SK-N-MC (cell line): ENCODE measurements around the gene AANAT.
"Not testable (repeated sequence)": the region's sequence is repeated elsewhere in the genome, so short reads cannot be mapped to it uniquely, and the experiment has no call there.

ENCODE experiments used
- DNase-seq: peaks from one replicate; pipeline ENCODE4 v3.0.0-alpha.2; 2011; ENCODE audit warnings: low read depth, low spot score
- H3K27ac ChIP-seq: fragments of 200-600 bp; sonication (generic); 2 replicates; pipeline ENCODE4 v1.5.1; 2016; ENCODE audit warnings: mixed run types
- H3K36me3 ChIP-seq: fragments of 200-600 bp; sonication (generic); 2 replicates; pipeline ENCODE4 v1.6.1; 2017; ENCODE audit warnings: antibody characterized with exemption, low read length, mixed read lengths; ENCODE audit not compliant: insufficient read depth
- H3K4me3 ChIP-seq: fragments of 200-600 bp; sonication (generic); 2 replicates; pipeline ENCODE4 v1.5.1; 2016
- H3K9ac ChIP-seq: fragments of 200-600 bp; sonication (generic); 2 replicates; pipeline ENCODE4 v1.8.0; 2017; ENCODE audit warnings: mixed run types, mixed read lengths; ENCODE audit not compliant: insufficient read length
- H3K9me3 ChIP-seq: fragments of 200-600 bp; sonication (generic); 2 replicates; pipeline ENCODE4 v1.6.1; 2017; ENCODE audit warnings: low read depth, mild to moderate bottlenecking, antibody characterized with exemption, low read length, moderate library complexity, mixed read lengths
- EZH2 ChIP-seq: fragments of 200-600 bp; sonication (generic); IDR thresholded peaks from one replicate; pipeline ENCODE4 v1.6.1; 2017; ENCODE audit warnings: antibody characterized with exemption
- FOXP2 ChIP-seq: optimal IDR thresholded peaks from 2 replicates; pipeline ENCODE3; 2011; ENCODE audit warnings: mild to moderate bottlenecking, moderate library complexity; ENCODE audit not compliant: insufficient read depth; ENCODE audit errors: extremely low read length, control extremely low read depth
- POLR2AphosphoS5 ChIP-seq: IDR thresholded peaks from 2 replicates; pipeline ENCODE4 v1.6.1; 2012; ENCODE audit warnings: mild to moderate bottlenecking, low read depth, low read length, borderline replicate concordance

Gene AANAT

DNA sequence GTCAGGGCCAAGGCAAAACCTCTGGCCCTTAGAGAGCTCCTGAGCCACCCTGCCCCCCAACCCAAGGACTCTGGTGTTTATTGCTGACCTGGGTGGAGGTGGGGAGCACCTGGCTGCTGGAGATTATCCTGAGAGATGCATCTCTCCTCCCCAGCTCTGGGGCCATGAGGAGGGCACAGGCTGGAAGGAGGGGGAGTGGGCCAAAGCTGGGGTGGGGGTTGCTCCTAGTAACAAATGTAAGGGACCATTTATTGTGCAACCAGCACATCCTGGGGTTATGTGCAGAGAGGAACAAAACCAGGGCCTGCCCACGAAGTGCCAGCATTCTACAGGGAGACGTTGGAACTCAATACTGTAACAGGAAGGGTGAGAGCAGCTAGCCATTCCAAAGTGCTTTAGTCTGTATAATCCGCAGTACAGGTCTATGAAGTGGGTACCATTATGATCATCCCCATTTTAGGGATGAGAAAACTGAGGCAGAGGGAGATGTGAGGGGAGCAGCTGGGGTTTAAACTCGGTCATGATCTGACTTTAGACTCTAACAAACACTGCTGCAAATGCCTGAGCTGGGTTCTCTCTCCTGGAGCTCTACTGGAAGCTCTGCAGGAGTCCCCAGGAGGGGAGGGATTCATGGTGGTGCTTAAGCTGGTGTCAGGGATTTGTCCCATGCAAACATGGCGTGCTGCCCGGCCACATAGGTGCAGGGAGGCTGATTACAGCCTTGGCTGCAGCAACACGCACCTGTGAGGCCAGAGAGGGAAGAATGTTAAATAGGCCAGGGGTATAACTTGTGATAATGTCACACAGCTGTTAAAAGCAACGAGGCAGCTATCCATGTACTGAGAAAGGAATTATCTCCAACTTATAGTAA, 35.2 kb downstream of the AANAT start:
- no peak overlapping the region for H3K4me3 ChIP-seq
- TF ChIP-seq EZH2 (no peak), POLR2AphosphoS5 (no peak), FOXP2 (no peak)
- H3K9ac ChIP-seq, result no peak overlapping the region
- H3K36me3 ChIP-seq, result no peaks in the 10 kb centered on the region
- no peak for DNase-seq
- H3K27ac ChIP-seq, result no peak overlapping the region
- no peaks in the 10 kb centered on the region for H3K9me3 ChIP-seq

DNA sequence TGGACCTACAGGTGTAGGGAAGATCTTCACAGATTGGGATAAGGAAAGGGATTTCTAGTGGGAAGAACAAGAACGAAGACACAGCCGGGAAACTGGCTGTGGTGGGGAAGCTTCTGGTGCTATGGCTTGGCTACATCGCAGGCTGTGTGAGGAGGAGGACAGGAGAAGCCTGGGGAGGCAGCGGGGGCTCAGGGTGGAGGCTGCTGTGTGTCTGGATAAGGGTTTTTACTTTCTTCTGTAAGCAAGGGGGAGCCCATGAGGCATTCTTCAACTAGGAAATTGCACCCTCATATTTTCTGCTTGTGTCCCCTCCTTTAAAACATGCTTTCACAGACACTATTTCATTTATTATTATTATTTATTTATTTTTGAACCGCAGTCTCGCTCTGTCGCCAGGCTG, 36.7 kb downstream of the AANAT start:
- no peaks in the 10 kb centered on the region for H3K36me3 ChIP-seq
- H3K9me3 ChIP-seq, result no peaks in the 10 kb centered on the region
- H3K9ac ChIP-seq, result no peak overlapping the region
- no peak for DNase-seq
- TF ChIP-seq FOXP2 (no peak), POLR2AphosphoS5 (no peak), EZH2 (no peak)
- no peak overlapping the region for H3K4me3 ChIP-seq
- H3K27ac ChIP-seq, result no peak overlapping the region

DNA sequence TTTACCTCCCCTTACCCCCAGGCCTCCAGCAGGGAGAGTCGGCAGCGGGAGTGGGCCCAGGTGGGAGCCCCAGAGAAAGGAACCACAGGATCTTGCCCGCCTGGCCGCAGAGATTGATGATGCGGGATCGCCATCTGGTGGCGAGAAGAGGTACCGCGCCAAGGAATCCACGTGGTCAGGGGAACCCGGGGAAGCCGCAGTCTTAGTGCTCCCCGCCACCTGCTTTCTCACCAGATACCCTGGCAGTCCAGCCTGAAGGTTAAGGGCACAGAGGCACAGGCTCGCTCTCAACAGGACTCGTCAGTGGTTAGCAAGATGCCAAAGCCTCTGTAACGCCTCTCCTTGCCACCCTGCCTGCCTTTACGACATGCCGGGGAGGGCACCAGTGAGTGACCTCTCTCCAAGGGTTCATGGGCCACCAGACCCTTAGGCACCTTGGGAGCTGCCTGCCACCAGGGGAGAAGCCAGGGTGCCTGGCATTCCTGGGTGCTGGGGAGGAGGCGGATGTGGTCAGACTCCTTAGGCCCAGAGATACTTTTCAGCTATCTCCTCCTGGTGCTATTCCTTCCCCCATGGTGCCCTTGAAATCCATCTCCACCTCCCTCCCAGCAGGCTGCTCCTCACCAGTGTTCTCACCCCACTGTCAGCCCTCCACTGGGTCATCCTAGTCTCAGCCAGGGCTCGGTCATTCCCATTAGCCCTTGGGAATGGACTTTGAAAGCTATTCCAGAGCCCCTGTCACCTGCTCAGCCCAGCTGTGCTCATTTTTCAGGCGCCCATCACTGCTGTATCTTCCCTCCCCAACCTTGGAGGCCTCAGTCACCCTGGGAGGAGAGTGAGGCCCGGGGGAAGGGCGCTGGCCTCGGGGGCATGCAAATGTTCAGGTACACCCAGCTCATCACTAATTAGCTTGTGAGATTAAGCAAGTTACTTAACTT, 39.3 kb downstream of the AANAT start:
- no peaks in the 10 kb centered on the region for H3K36me3 ChIP-seq
- TF ChIP-seq FOXP2 (no peak), POLR2AphosphoS5 (no peak), EZH2 (no peak)
- H3K9ac ChIP-seq, result peak overlapping the region; percentile 55
- no peak for DNase-seq
- H3K27ac ChIP-seq, result no peak overlapping the region
- H3K9me3 ChIP-seq, result no peaks in the 10 kb centered on the region
- H3K4me3 ChIP-seq, result peak overlapping the region; percentile 54

DNA sequence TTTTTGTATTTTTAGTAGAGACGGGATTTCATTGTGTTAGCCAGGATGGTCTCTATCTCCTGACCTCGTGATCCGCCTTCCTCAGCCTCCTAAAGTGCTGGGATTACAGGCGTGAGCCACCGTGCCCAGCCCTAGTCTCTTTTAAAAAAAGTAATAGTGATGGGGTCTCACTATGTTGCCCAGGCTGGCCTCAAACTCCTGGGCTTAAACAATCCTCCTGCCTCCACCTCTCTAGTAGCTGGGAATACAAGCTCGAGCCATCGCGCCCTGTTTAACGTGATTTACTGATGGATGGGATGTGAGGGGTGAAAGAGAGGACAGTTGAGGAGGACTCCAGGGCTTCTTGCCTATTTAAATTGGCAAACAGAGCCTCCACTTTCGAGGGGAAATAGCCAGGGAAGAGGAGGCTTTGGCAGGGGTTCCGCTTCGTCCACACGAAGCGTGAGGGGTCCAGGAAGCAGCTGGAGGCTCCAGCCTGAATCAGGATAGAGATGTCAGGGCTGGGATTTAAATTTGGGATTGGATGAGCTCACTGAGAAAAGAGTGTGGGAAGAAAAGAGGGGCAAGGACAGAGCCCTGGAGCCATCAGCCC, 41.2 kb downstream of the AANAT start:
- not testable (repeated sequence) for DNase-seq, H3K36me3 ChIP-seq, H3K9ac ChIP-seq, H3K4me3 ChIP-seq, H3K27ac ChIP-seq, H3K9me3 ChIP-seq

DNA sequence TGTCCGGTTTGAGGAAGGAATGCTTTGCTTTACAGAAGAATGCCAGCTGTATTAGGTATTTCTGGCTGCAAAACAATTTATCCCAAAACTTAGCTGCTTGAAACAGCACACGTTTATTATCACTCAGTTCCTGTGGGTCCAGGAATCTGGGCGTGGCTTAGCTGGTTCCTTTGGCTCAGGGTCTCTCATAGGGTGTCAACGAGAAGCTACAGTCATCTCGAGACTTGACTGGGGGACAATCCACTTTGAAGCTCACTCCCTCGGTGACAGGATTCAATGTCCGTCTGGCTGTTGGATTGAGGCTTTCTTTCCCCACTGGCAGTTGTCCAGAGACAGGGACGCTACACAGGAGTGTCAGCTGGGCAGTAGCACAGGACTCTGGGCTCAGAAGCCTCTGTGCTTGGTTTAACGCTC, 43.4 kb downstream of the AANAT start:
- no peak overlapping the region for H3K27ac ChIP-seq
- H3K4me3 ChIP-seq, result no peak overlapping the region
- H3K36me3 ChIP-seq, result no peaks in the 10 kb centered on the region
- DNase-seq, result no peak
- no peak overlapping the region for H3K9ac ChIP-seq
- H3K9me3 ChIP-seq, result no peaks in the 10 kb centered on the region
- TF ChIP-seq EZH2 (no peak), FOXP2 (no peak), POLR2AphosphoS5 (no peak)

DNA sequence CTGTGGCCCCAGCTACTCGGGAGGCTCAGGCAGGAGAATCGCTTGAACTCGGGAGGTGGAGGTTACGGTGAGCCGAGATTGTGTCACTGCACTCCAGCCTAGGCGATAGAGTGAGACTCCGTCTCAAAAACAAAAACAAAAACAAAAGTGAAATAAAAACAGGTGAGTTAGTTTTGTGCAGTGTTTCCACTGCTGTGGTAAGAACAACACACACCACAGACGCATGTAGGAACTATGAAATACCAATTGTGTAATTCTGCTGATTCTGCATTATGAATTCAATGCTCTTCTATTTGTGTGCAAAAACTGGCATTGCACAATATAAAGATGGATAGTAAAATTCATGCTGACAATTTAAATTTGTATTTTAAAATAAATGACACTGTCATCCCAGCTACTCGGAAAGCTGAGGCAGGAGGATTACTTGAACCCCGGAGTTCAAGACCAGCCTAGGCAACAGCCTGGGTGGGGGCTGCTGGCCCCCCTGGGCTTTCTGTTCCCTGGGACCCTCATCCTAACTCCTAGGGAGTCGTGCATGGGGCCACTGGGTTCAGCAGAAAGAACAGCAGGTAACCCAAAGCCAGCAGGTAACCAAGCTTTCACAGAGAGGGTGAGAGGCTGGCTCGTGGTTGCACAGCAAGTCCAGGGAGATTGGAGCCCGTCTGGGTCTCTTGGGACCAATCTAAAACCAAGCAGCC, 44.4 kb downstream of the AANAT start:
- DNase-seq, result no peak
- Histone ChIP-seq H3K36me3 (no peaks in the 10 kb centered on the region), H3K9ac (no peak overlapping the region), H3K27ac (no peak overlapping the region), H3K4me3 (peak overlapping the region; percentile 12; the same call in 1 of the 2 replicates), H3K9me3 (no peaks in the 10 kb centered on the region)
- no peak for TF ChIP-seq EZH2
- TF ChIP-seq FOXP2, result no peak
- TF ChIP-seq POLR2AphosphoS5, result no peak

DNA sequence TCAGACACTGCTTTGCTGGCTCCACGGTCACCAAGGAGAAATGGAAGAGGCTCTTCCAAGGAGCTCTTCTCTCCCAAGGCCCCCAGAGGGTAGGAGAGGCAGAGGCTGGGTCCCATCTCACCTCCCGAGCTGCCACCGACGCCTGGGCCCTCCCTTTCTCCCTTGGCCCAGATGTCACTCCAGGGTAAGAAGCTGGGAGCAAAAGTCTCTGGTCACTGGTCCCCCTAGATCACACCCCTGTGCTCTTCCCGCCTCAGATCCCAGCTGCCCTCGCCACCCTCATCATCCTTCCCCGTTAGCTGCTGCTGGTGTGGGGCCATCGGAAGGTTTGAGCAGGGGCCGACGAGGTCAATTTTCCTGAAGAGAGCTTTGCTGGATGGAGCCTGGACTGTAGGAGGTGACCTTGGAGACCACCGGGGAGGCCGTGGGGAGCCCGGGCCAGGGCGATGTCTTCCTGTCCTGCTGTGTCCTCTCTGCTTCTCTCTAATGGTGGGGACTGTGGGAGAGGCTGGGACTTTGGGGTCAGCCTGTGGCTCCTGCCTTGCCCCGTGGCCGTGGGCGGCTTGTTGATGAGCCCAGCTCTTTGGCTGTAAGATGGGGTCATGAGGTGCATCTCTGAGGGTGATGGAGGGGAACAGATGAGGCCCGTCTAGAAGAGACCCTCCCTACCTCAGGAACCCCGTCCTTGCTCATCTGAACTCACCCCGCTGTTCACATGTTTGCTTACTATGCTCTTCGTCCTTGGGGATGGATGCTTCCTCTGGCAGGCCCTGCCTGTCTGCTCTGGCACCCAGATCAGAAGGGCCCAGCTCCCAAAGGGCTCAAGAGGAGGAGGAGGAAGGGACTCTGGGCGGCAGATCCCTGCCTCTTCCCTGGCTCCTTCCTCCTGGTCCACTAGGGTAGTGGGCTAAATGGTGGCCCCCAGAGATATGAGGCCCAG, 45.2 kb downstream of the AANAT start:
- Histone ChIP-seq H3K9ac (no peak overlapping the region), H3K9me3 (no peaks in the 10 kb centered on the region), H3K27ac (no peak overlapping the region), H3K4me3 (no peak overlapping the region), H3K36me3 (no peaks in the 10 kb centered on the region)
- DNase-seq, result no peak
- no peak for TF ChIP-seq FOXP2
- no peak for TF ChIP-seq POLR2AphosphoS5
- no peak for TF ChIP-seq EZH2
